Osteoblast (primary cell): Measurements from ENCODE around the gene GJA1. TPM values are rescaled to one million over a fixed set of nuclear protein-coding genes. Genes with fewer than 3 reads are reported as not detected.
"Not testable (repeated sequence)": the region's sequence is repeated elsewhere in the genome, so short reads cannot be mapped to it uniquely, and the experiment has no call there.

Experiments used
- DNase-seq: peaks from one replicate; pipeline ENCODE4 v3.0.0; 2011; ENCODE audit warnings: low spot score, mixed read lengths; ENCODE audit not compliant: insufficient read length; ENCODE audit errors: missing footprints
- H2AFZ ChIP-seq: 2 replicates; pipeline ENCODE4 v1.6.0; 2011; ENCODE audit warnings: mild to moderate bottlenecking, low read length
- H3K27ac ChIP-seq: 2 replicates; pipeline ENCODE4 v1.5.1; 2011; ENCODE audit warnings: mild to moderate bottlenecking, low read depth, low read length, moderate library complexity
- H3K27me3 ChIP-seq: 2 replicates; pipeline ENCODE4 v1.6.0; 2012; ENCODE audit warnings: mild to moderate bottlenecking, control low read depth, inconsistent platforms, low read length, moderate library complexity; ENCODE audit not compliant: insufficient read depth
- H3K36me3 ChIP-seq: 2 replicates; pipeline ENCODE4 v1.5.1; 2011; ENCODE audit warnings: mild to moderate bottlenecking, low read length, control low read depth, moderate library complexity; ENCODE audit not compliant: insufficient read depth
- H3K4me1 ChIP-seq: 2 replicates; pipeline ENCODE4 v1.5.1; 2011; ENCODE audit warnings: mild to moderate bottlenecking, low read length, control low read depth, moderate library complexity; ENCODE audit not compliant: insufficient read depth
- H3K4me2 ChIP-seq: 2 replicates; pipeline ENCODE4 v1.6.0; 2011; ENCODE audit warnings: mild to moderate bottlenecking, low read length; ENCODE audit not compliant: insufficient read depth
- H3K4me3 ChIP-seq: fragments of 200-600 bp; sonication (generic); 3 replicates; pipeline ENCODE4 v1.5.1; 2012; ENCODE audit warnings: mild to moderate bottlenecking, low read length, inconsistent platforms; ENCODE audit not compliant: insufficient read depth
- H3K79me2 ChIP-seq: 2 replicates; pipeline ENCODE4 v1.6.0; 2012; ENCODE audit warnings: mild to moderate bottlenecking, low read length, control low read depth, inconsistent platforms; ENCODE audit not compliant: insufficient read depth
- H3K9me3 ChIP-seq: 2 replicates; pipeline ENCODE4 v1.5.1; 2011; ENCODE audit warnings: low read depth, low read length, control low read depth
- H4K20me1 ChIP-seq: 2 replicates; pipeline ENCODE4 v1.6.0; 2012; ENCODE audit warnings: mild to moderate bottlenecking, low read length, control low read depth; ENCODE audit not compliant: insufficient read depth
- total RNA-seq: library from RNA; depleted of rRNA; stranded (reverse); fragments of >200 nt; gene quantifications from 2 replicates; pipeline ENCODE4 v1.2.3, GENCODE V29; 2012
- TF ChIP-seq, protein P1 (sequence below): IDR thresholded peaks from 2 replicates; pipeline ENCODE4 v1.5.1; 2011; ENCODE audit warnings: mild to moderate bottlenecking, low read depth, low read length, moderate library complexity; ENCODE audit errors: extremely low read depth

GJA1 gene
- total RNA-seq, 1 donor = 1,360 TPM

DNA sequence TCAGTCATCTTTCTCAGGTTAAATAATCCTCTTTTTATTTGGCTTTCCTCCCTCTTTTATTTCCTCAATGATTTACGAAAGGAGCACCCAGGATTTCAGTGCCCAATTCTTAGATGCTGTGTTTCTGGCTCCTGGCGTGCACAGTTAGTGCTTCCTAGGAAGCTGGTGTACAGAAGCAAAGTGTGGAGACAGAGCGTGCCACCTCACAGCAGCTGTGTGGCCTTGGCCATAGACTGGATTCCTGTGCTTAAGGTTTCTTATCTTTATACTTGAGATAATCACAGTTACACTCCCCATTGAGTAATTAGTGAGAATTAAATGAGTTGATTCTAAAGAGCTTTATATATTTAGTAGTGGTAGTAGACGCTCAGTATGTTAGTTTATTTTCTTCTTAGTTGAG is 39.7 kb upstream of the GJA1 start:
- no peak overlapping the region for H3K27ac ChIP-seq
- TF ChIP-seq, protein P1, sequence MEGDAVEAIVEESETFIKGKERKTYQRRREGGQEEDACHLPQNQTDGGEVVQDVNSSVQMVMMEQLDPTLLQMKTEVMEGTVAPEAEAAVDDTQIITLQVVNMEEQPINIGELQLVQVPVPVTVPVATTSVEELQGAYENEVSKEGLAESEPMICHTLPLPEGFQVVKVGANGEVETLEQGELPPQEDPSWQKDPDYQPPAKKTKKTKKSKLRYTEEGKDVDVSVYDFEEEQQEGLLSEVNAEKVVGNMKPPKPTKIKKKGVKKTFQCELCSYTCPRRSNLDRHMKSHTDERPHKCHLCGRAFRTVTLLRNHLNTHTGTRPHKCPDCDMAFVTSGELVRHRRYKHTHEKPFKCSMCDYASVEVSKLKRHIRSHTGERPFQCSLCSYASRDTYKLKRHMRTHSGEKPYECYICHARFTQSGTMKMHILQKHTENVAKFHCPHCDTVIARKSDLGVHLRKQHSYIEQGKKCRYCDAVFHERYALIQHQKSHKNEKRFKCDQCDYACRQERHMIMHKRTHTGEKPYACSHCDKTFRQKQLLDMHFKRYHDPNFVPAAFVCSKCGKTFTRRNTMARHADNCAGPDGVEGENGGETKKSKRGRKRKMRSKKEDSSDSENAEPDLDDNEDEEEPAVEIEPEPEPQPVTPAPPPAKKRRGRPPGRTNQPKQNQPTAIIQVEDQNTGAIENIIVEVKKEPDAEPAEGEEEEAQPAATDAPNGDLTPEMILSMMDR = no peak
- DNase-seq = no peak
- H4K20me1 ChIP-seq = no peaks in the 10 kb centered on the region
- no peak overlapping the region for H2AFZ ChIP-seq
- H3K27me3 ChIP-seq = no peaks in the 10 kb centered on the region
- H3K36me3 ChIP-seq = no peaks in the 10 kb centered on the region
- no peak overlapping the region for H3K4me2 ChIP-seq
- no peaks in the 10 kb centered on the region for H3K4me1 ChIP-seq
- no peak overlapping the region for H3K4me3 ChIP-seq
- no peaks in the 10 kb centered on the region for H3K79me2 ChIP-seq
- no peaks in the 10 kb centered on the region for H3K9me3 ChIP-seq

DNA sequence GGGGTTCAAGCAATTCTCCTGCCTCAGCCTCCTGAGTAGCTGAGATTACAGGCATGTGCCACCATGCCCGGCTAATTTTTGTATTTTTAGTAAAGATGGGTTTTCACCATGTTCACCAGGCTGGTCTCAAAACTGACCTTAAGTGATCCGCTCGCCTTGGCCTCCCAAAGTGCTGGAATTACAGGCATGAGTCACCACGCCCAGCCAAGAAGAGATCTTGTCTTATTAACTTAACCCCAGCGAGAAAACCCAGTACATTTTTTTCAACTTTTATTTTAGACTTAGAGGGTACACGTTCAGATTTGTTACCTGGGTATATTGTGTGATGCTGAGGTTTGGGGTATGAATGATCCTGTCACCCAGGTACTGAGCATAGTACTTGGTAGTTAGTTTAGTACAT is 38.3 kb upstream of the GJA1 start:
- H3K4me3 ChIP-seq, H4K20me1 ChIP-seq, H3K9me3 ChIP-seq, H3K4me1 ChIP-seq, H3K79me2 ChIP-seq, H3K36me3 ChIP-seq, H2AFZ ChIP-seq, H3K27me3 ChIP-seq, H3K27ac ChIP-seq, H3K4me2 ChIP-seq, DNase-seq: not testable (repeated sequence)

DNA sequence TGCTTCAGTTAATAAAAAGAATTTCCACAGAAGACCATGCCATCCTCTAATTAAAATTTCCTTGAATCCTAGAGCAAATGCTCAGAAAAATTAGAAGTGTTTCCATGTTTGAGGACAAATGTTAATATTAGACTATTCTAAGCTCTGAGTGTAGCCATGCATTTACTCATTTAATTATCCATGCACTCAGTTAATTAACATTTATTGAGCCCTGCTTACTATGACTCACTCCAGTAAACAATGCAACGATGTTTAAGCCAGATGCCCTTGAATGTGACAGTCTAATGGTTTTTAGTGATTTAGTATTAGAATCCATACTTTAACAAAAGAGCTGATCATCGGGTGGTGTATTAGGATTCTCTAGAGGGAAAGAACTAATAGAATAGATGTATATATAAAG is 37.3 kb upstream of the GJA1 start:
- Histone ChIP-seq H3K36me3 (no peaks in the 10 kb centered on the region), H3K4me2 (no peak overlapping the region), H3K4me3 (no peak overlapping the region), H3K27me3 (no peaks in the 10 kb centered on the region), H2AFZ (no peak overlapping the region), H3K9me3 (no peaks in the 10 kb centered on the region), H3K79me2 (no peaks in the 10 kb centered on the region), H4K20me1 (no peaks in the 10 kb centered on the region), H3K4me1 (no peaks in the 10 kb centered on the region), H3K27ac (no peak overlapping the region)
- TF ChIP-seq, protein P1 = no peak
- no peak for DNase-seq

DNA sequence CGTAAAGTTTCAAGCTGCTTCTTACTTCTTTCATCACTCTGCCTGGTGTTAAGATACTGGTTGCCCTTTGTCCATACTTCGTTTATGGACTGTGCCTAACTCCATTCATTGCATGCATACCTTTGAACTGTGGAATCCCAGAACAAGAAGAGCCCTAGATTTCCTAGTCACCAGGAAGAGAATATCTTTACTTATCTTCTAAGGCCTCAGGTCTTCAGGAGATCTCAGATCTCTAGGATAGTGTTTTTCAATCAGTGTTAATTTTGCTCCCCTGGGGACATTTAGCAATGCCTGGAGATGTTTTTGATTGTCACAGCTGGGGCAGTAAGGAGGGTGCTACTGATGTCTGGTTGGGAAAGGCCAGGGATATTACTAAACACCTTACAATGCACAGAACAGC is 35.5 kb upstream of the GJA1 start:
- H4K20me1 ChIP-seq = no peaks in the 10 kb centered on the region
- H3K4me2 ChIP-seq = no peak overlapping the region
- no peak overlapping the region for H3K4me3 ChIP-seq
- DNase-seq = no peak
- H2AFZ ChIP-seq = no peak overlapping the region
- H3K36me3 ChIP-seq = no peaks in the 10 kb centered on the region
- H3K27ac ChIP-seq = no peak overlapping the region
- no peaks in the 10 kb centered on the region for H3K79me2 ChIP-seq
- H3K4me1 ChIP-seq = no peaks in the 10 kb centered on the region
- H3K9me3 ChIP-seq = no peaks in the 10 kb centered on the region
- TF ChIP-seq, protein P1 = no peak
- H3K27me3 ChIP-seq = no peaks in the 10 kb centered on the region

DNA sequence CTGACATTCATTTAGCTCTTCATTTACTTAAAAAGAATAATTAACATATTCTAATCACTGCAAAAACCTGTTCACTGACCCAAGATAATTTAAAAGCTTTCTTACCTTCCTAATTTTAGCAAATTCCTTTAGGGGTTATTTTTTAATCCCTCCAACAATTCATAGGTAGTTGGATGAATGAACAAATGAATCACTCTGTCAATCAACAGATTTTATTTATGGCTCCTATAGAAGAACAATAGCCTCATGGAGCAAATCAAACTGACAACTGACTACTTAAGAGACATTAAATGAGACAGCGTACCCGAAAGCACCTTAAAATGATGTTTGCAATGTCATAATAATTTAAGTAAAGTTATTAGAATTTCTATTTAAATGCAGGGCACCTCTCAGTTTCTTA is 31.5 kb upstream of the GJA1 start:
- DNase-seq = no peak

More for the DNA sequence above, 31.5 kb upstream of the GJA1 start:
- H3K79me2 ChIP-seq = no peaks in the 10 kb centered on the region
- no peaks in the 10 kb centered on the region for H3K9me3 ChIP-seq
- H3K4me1 ChIP-seq = no peaks in the 10 kb centered on the region
- H3K4me2 ChIP-seq = no peak overlapping the region
- TF ChIP-seq, protein P1 = no peak
- H3K4me3 ChIP-seq = no peak overlapping the region
- H2AFZ ChIP-seq = no peak overlapping the region
- no peaks in the 10 kb centered on the region for H3K27me3 ChIP-seq
- no peaks in the 10 kb centered on the region for H3K36me3 ChIP-seq
- H3K27ac ChIP-seq = no peak overlapping the region
- H4K20me1 ChIP-seq = no peaks in the 10 kb centered on the region
